Activated CD4-positive, alpha-beta T cell treated with anti-CD3 and anti-CD28 coated beads, Interleukin-2, amount 10 ng/mL, durations not matched to agents 7 days and 5 days (primary cell): ENCODE measurements around the gene ABTB2. TPM values are rescaled to one million over a fixed set of nuclear protein-coding genes. Genes with fewer than 3 reads are reported as not detected.

Source experiments
- CTCF ChIA-PET: fragments of 350-600 bp; sonication (Branson Sonifier 250); formaldehyde crosslinking; loops from one replicate; lab custom pipeline; 2021; ENCODE audit warnings: antibody characterized with exemption; lab: Charles Lee
- POLR2A ChIA-PET: fragments of 350-600 bp; sonication (Branson Sonifier 250); formaldehyde crosslinking; loops from one replicate; lab custom pipeline; 2021; ENCODE audit warnings: antibody characterized with exemption; lab: Charles Lee
- DNase-seq: peaks from one replicate; pipeline ENCODE4 v3.0.0-alpha.2; 2020
- H3K27ac Mint-ChIP-seq: one replicate; pipeline ENCODE4 v1.8.0; 2021; ENCODE audit warnings: mild to moderate bottlenecking, moderate library complexity, mixed read lengths
- H3K27me3 Mint-ChIP-seq: one replicate; pipeline ENCODE4 v1.8.0; 2021; ENCODE audit warnings: mixed read lengths
- H3K36me3 Mint-ChIP-seq: one replicate; pipeline ENCODE4 v1.8.0; 2021; ENCODE audit warnings: low read depth, mixed read lengths
- H3K4me1 Mint-ChIP-seq: one replicate; pipeline ENCODE4 v1.8.0; 2021; ENCODE audit warnings: mixed read lengths
- H3K4me3 Mint-ChIP-seq: one replicate; pipeline ENCODE4 v1.8.0; 2021; ENCODE audit warnings: mild to moderate bottlenecking, moderate library complexity, mixed read lengths
- H3K9me3 Mint-ChIP-seq: one replicate; pipeline ENCODE4 v1.8.0; 2021; ENCODE audit warnings: mixed read lengths
- total RNA-seq, 2 experiments: library from RNA; stranded (reverse); gene quantifications; one replicate each; pipeline ENCODE4 v1.2.3, GENCODE V29; 2021

Gene ABTB2
- total RNA-seq, 2 experiments from 2014 or later = 0.55 to 0.65 TPM

DNA sequence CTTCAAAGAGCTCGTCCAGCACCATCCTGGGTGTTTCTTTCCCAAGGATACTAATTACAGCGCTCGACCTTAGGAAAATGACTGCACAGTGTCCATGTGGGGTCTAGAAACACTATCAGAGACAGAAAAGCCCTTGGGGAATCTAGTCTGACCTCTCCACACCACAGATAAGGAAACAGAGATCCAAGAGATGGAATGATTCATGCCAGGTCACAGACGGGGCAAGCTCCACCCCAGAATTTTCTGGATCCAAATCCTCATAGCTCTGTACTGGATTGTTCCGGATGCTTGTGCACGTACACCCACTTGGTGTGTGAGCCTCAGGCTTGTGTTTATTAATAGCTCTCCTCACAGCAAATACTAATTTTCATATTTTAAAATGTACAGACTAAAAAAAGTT is 11.3 kb downstream of the ABTB2 start:
- H3K9me3 Mint-ChIP-seq = no peaks in the 10 kb centered on the region
- no peak overlapping the region for H3K27ac Mint-ChIP-seq
- POLR2A ChIA-PET = interaction anchor here (0.6 kb wide), 1 partner anchor 192 kb away, joined by 3 read pairs; no protein-coding TSS in a partner anchor
- no peaks in the 10 kb centered on the region for H3K4me1 Mint-ChIP-seq
- CTCF ChIA-PET = interaction anchor here (0.5 to 3.1 kb wide), 3 partner anchors 11 to 98 kb away, joined by 4 to 13 read pairs (median 5); partner anchors contain the start of gene ABTB2
- no peaks in the 10 kb centered on the region for H3K36me3 Mint-ChIP-seq
- no peak for DNase-seq
- peaks cover 4% of the 10 kb centered on the region for H3K27me3 Mint-ChIP-seq
- no peak overlapping the region for H3K4me3 Mint-ChIP-seq

DNA sequence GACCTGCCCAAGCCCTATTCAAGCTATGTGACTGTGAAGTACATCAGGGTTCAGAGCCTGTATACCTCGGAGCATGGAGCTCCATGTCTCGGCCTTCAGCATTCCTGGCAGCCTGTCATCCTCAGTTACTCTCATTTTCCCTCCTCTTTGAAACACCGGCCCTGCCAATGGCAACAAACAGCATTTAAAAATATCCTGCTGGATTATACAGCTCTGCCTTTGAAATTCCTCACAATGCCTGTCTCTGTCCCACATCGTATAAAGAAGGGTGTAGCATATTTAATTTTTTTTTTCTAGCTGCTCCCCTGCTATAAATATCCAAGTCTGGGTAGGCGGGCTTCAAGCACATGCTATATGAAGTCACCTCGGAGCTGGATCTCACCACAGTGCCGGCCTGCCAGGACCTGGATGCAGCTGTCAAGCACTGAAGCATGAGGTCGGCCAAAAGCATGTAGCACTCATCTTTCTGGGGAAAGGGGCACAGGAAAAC is 11.8 kb downstream of the ABTB2 start:
- Mint-ChIP-seq H3K27me3 (no peaks in the 10 kb centered on the region), H3K9me3 (no peaks in the 10 kb centered on the region), H3K36me3 (no peaks in the 10 kb centered on the region), H3K4me1 (no peaks in the 10 kb centered on the region), H3K27ac (no peak overlapping the region), H3K4me3 (no peak overlapping the region)
- ChIA-PET POLR2A (interaction anchor here (0.6 kb wide), 2 partner anchors 139 to 192 kb away, joined by 3 read pairs; no protein-coding TSS in a partner anchor), CTCF (interaction anchor here (0.5 to 3.1 kb wide), 4 partner anchors 9 to 172 kb away, joined by 3 to 13 read pairs (median 4); partner anchors contain the start of gene ABTB2)
- DNase-seq = no peak

DNA sequence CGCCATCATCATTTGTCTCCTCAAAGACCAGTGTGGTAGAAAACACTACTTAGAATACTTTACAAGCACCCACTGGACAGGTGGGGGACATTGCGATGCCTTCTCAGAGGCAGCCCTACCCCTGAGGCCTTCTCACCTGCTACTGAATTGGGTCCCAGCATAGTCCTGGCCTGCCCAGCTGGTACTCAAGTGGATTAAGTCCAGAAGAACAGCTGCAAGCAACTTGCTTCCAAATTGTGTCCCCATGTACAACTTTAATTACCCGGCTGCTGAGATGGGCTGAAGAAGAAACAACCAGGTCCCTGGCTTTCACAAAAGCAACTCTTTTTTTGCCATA is 12.3 kb downstream of the ABTB2 start:
- H3K4me1 Mint-ChIP-seq = no peaks in the 10 kb centered on the region
- H3K27me3 Mint-ChIP-seq = peaks cover 1% of the 10 kb centered on the region
- no peaks in the 10 kb centered on the region for H3K36me3 Mint-ChIP-seq
- no peak for DNase-seq
- no peak overlapping the region for H3K27ac Mint-ChIP-seq
- H3K9me3 Mint-ChIP-seq = no peaks in the 10 kb centered on the region
- POLR2A ChIA-PET = interaction anchor here (0.6 kb wide), 1 partner anchor 139 kb away, joined by 3 read pairs; no protein-coding TSS in a partner anchor
- H3K4me3 Mint-ChIP-seq = no peak overlapping the region
- CTCF ChIA-PET = interaction anchor here (0.6 to 3.1 kb wide), 3 partner anchors 9 to 171 kb away, joined by 3 to 13 read pairs (median 3); partner anchors contain the start of gene ABTB2

DNA sequence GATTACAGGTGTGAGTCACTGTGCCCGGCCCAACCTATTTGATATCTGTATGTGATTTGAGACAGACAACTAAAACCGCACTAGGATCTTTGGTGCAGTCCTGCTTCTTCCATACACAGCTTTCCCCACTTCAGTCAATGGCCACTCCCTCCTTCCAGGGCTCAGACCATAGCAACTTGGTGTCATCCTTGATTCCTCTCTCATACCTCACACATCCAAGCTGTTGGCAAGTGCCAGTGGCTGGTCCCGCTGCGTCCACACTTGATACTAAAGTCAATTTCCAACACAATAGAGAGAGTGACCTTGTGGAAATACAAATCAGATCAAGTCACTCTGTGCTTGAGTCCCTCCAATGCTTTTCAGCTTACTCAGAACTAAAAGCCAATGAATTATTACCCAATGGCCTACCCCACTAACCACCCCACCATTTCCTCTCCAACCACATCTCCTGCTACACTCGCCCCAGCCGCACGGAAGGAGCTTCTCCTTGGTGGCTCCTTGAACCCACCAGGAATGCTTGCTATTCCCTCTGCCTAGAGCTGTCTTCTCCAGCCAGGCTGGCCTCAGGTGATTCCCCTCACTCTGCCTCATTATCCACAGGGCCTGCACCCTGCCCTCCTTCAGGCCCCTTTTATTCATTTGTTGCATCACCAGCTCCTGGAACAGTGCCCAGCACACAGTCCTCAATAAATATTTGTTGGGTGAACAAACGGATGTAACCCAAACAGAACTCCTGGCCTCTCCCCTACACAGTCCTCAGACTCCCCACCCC is 12.9 kb downstream of the ABTB2 start:
- Mint-ChIP-seq H3K27me3 (peaks cover 4% of the 10 kb centered on the region), H3K4me1 (no peaks in the 10 kb centered on the region), H3K27ac (no peak overlapping the region), H3K4me3 (no peak overlapping the region), H3K36me3 (no peaks in the 10 kb centered on the region), H3K9me3 (no peaks in the 10 kb centered on the region)
- POLR2A ChIA-PET = no interaction called here
- CTCF ChIA-PET = interaction anchor here (0.8 to 3.1 kb wide), 3 partner anchors 10 to 13 kb away, joined by 3 to 13 read pairs (median 3); partner anchors contain the start of gene ABTB2
- DNase-seq = no peak

DNA sequence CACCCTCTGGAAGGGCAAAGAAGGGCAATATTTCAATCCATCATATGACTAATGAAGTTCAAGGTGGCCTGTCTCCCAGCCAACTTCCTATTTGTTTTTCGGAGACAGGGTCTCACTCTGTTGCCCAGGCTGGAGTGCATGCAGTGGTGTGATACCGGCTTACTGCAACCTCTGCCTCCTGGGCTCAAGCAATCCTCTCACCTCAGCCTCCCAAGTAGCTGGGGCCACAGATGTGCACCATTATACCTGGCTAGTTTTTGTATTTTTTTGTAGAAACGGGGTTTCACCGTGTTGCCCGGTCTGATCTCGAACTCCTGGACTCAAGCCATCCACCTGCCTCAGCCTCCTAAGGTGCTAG is 13.4 kb downstream of the ABTB2 start:
- no peak for DNase-seq
- H3K27me3 Mint-ChIP-seq = peaks cover 4% of the 10 kb centered on the region
- ChIA-PET POLR2A (no interaction called here), CTCF (interaction anchor here (0.9 to 1.3 kb wide), 2 partner anchors 11 to 162 kb away, joined by 3 read pairs; no protein-coding TSS in a partner anchor)
- H3K4me1 Mint-ChIP-seq = peaks cover 3% of the 10 kb centered on the region
- no peak overlapping the region for H3K4me3 Mint-ChIP-seq
- H3K27ac Mint-ChIP-seq = no peak overlapping the region
- no peaks in the 10 kb centered on the region for H3K9me3 Mint-ChIP-seq
- H3K36me3 Mint-ChIP-seq = no peaks in the 10 kb centered on the region

DNA sequence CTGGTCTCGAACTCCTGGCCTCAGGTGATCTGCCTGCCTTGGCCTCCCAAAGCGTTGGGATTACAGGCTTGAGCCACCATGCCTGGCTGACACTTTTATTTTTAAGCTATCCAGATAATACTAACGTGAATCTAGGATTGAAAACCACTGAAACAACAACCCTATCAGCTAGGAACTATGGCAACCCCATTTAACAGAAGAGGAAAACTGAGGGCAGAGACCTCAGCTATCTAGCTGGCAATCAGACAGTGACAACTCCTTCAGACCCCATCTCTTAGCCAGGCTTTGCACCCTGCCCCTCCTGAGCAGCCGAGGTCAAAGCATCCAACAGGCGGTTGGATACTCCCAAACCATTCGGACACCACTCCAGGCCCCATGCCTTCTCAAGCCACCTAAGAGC is 14.1 kb downstream of the ABTB2 start:
- ChIA-PET POLR2A (no interaction called here), CTCF (interaction anchor here (0.5 to 1.3 kb wide), 3 partner anchors 12 to 356 kb away, joined by 3 read pairs; no protein-coding TSS in a partner anchor)
- DNase-seq = no peak
- Mint-ChIP-seq H3K27ac (no peak overlapping the region), H3K4me1 (peaks cover 7% of the 10 kb centered on the region), H3K4me3 (no peak overlapping the region), H3K36me3 (no peaks in the 10 kb centered on the region), H3K27me3 (peaks cover 4% of the 10 kb centered on the region), H3K9me3 (no peaks in the 10 kb centered on the region)

DNA sequence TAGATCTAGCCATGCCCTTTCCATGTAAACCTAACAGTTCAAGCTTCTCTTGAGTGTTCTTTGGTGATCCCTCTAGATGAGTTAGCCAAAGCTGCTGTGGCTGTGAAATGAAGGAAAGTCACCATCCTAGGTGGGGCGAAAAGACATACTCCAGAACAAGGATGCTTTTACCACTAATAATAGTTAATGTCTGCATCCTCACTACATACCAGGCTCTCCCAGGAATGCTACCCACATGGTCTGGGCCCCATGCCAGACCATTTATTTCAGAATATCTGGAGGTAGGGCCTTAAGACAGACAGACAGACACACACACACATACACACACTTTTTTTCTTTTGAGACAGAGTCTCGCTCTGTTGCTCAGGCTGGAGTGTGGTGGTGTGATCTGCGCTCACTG is 14.7 kb downstream of the ABTB2 start:
- CTCF ChIA-PET = interaction anchor here (0.5 to 0.9 kb wide), 3 partner anchors 161 to 355 kb away, joined by 3 read pairs; no protein-coding TSS in a partner anchor
- Mint-ChIP-seq H3K9me3 (no peaks in the 10 kb centered on the region), H3K4me1 (peaks cover 7% of the 10 kb centered on the region), H3K27ac (no peak overlapping the region), H3K27me3 (peaks cover 4% of the 10 kb centered on the region), H3K36me3 (no peaks in the 10 kb centered on the region), H3K4me3 (no peak overlapping the region)
- DNase-seq = no peak
- POLR2A ChIA-PET = no interaction called here

DNA sequence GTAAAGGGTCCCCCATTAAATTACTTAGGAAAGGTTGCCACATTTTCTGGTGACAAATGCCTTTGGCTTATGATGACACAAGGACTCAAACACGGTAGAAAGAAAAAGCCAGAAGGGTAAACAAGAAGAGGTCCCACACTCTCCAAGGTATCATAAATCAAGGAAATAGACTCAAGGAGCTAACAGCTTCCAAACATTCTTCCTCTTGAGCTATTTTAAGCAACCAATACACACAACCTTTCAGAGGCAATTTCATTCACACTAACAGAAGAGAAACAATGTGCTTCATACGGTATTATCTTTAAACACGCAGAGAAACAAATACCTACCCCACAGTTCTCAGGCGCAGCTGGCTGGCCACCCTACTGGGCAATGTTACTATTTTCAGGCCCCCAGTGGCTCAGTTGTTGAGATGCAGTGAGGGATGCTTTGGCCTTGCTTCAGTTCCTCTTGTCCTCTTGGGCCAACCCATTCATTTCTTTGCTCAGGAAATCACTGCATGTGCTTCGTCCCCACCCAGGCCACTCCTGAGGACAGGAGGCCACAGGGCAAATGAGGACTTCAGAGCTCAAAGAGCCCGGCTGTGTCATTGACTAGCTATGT is 15.8 kb downstream of the ABTB2 start:
- CTCF ChIA-PET = interaction anchor here (1.0 to 1.7 kb wide), 3 partner anchors 8 to 168 kb away, joined by 3 read pairs; no protein-coding TSS in a partner anchor
- H3K36me3 Mint-ChIP-seq = no peaks in the 10 kb centered on the region
- no peak overlapping the region for H3K27ac Mint-ChIP-seq
- no peak for DNase-seq
- H3K4me3 Mint-ChIP-seq = no peak overlapping the region
- POLR2A ChIA-PET = no interaction called here
- peaks cover 4% of the 10 kb centered on the region for H3K27me3 Mint-ChIP-seq
- H3K9me3 Mint-ChIP-seq = no peaks in the 10 kb centered on the region
- H3K4me1 Mint-ChIP-seq = peaks cover 7% of the 10 kb centered on the region

DNA sequence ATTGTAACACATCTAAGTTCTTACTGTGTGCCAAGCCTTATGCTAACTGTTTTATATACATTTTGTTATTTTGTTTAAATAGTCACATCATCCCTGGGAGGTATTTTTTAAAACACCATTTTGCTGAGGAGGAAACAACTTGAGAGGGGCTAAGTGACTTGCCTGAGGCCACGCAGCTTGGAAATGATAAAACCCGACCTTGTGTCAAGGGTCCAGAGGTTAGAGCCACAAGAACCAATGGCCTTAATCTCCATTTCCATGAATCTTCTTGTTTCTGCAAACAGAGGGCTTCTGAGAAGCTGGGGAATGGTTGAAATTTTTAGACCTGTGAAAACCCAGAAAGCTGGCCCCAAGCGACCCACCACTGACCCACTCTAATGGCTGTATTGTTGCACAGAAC is 16.7 kb downstream of the ABTB2 start:
- POLR2A ChIA-PET = no interaction called here
- no peak overlapping the region for H3K4me3 Mint-ChIP-seq

DNA sequence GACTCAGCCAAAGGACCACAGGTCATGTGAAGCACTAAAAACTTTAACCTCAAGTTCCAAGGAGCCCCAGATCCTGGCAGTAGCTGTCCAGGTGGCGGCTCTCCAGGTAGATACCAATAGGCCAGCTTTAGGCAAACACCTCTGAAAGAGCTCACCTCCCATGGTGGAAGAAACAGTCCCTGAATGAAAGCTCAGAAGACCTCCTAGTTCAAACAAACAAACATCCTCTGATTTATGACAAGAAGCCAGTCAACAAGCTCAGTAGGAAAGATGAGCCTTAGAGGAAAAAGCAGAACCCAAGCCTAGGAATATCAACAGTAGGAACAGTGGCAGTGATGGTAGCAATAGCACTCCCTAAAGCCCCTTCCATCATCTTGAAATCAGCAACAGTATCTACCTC is 17.2 kb downstream of the ABTB2 start:
- H3K36me3 Mint-ChIP-seq = no peaks in the 10 kb centered on the region
- POLR2A ChIA-PET = no interaction called here
- peaks cover 4% of the 10 kb centered on the region for H3K27me3 Mint-ChIP-seq
- H3K9me3 Mint-ChIP-seq = no peaks in the 10 kb centered on the region
- CTCF ChIA-PET = interaction anchor here (1.6 kb wide), 1 partner anchor 33 kb away, joined by 3 read pairs; no protein-coding TSS in a partner anchor
- H3K4me1 Mint-ChIP-seq = peaks cover 7% of the 10 kb centered on the region
- no peak for DNase-seq
- H3K4me3 Mint-ChIP-seq = no peak overlapping the region
- no peak overlapping the region for H3K27ac Mint-ChIP-seq

More for the DNA sequence above, 16.7 kb downstream of the ABTB2 start:
- Mint-ChIP-seq H3K4me1 (peaks cover 7% of the 10 kb centered on the region), H3K36me3 (no peaks in the 10 kb centered on the region), H3K27me3 (peaks cover 4% of the 10 kb centered on the region), H3K9me3 (no peaks in the 10 kb centered on the region), H3K27ac (no peak overlapping the region)
- DNase-seq = no peak
- CTCF ChIA-PET = interaction anchor here (1.6 to 1.7 kb wide), 2 partner anchors 33 to 167 kb away, joined by 3 read pairs; no protein-coding TSS in a partner anchor

DNA sequence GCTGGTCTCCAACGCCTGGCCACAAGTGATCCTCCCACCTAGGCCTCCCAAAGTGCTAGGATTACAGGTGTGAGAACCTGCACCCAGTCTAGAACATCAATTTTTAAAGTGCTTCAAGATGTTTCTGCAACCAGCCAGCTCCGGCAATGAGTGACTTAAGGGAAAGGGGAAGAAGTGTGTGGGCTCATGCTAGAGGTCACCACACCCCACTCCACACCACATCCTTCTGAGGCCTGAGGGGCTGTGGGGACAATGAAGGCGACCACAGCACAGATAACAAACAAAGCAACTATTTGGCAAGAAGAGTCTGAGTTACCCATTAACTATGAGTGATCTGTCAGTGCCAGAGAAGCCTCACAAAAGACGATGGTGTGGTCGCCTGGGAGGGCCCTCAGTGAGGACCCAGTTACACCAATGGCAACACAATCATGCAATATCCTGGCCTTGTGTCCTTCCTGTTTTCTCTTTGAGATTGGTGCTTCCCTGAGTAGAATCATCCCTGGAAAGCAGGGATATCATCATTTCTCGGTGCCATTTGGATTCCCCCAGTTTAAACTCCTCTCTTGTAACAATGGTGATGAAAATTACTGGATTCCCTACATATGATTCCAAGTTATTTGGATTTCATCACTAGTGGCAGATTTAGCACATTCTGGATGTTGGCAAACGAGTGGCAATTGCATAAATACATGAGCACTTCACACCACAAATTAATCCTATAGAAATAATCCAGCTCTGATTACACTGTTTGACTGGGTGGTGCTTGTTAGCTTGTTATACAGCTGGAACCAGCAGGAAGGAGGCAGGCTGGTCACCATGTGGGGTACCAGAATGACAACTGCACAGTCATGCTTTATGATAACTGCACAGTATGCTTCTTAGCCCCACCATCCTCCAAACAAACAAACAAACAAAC is 18.4 kb downstream of the ABTB2 start:
- H3K9me3 Mint-ChIP-seq = no peaks in the 10 kb centered on the region
- no peak overlapping the region for H3K27ac Mint-ChIP-seq
- H3K27me3 Mint-ChIP-seq = peaks cover 4% of the 10 kb centered on the region
- H3K36me3 Mint-ChIP-seq = no peaks in the 10 kb centered on the region
- peaks cover 7% of the 10 kb centered on the region for H3K4me1 Mint-ChIP-seq
- DNase-seq = no peak
- no peak overlapping the region for H3K4me3 Mint-ChIP-seq
- POLR2A ChIA-PET = no interaction called here
- CTCF ChIA-PET = interaction anchor here (0.8 kb wide), 1 partner anchor 21 kb away, joined by 3 read pairs; no protein-coding TSS in a partner anchor

DNA sequence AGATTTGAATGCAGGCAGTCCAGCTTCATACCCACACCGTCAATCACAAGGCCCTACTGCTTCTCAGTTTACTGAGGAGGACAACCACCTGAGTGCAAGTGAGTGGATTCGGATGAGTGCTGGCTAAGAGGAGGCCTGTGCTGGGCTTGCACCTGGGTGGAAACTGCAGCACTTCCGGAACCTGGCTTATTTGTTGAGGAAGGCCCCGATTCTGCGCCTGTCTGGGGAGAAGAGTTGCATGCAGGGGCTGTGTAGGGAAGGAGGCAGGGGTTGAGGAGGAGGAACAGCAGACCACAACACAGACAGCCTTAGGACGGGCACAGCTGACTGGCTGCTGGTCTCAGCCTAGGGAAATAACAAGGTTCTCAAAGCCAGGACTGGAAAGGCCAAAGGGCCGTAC is 20.8 kb downstream of the ABTB2 start:
- POLR2A ChIA-PET = no interaction called here
- no peaks in the 10 kb centered on the region for H3K9me3 Mint-ChIP-seq
- DNase-seq = no peak
- no peaks in the 10 kb centered on the region for H3K36me3 Mint-ChIP-seq
- no peak overlapping the region for H3K27ac Mint-ChIP-seq
- peaks cover 7% of the 10 kb centered on the region for H3K4me1 Mint-ChIP-seq
- H3K4me3 Mint-ChIP-seq = no peak overlapping the region
- CTCF ChIA-PET = interaction anchor here (1.0 kb wide), 1 partner anchor 86 kb away, joined by 3 read pairs; no protein-coding TSS in a partner anchor
- H3K27me3 Mint-ChIP-seq = peaks cover 4% of the 10 kb centered on the region
